PFSK-1 (cell line): ENCODE results near the gene ARG1.

Experiments
- FOXP2 ChIP-seq: optimal IDR thresholded peaks from 2 replicates; pipeline ENCODE3; 2011; ENCODE audit warnings: borderline replicate concordance, control low read depth, inconsistent platforms; ENCODE audit not compliant: insufficient read depth; ENCODE audit errors: extremely low read length, extremely low read depth
- POLR2AphosphoS5 ChIP-seq: IDR thresholded peaks from 2 replicates; pipeline ENCODE4 v1.6.1; 2012; ENCODE audit warnings: low read depth, mild to moderate bottlenecking, control low read depth, low read length, moderate library complexity
- REST ChIP-seq, 2 experiments: IDR thresholded peaks; 2 replicates each; pipeline versions ENCODE4 v1.6.1 to v1.8.0; 2011 to 2012; ENCODE audit warnings: low read depth in 2 of 2, low read length in 2 of 2, control low read depth in 1 of 2, inconsistent platforms in 1 of 2, mild to moderate bottlenecking in 1 of 2, moderate library complexity in 1 of 2; ENCODE audit not compliant: insufficient read depth in 1 of 2
- SIN3A ChIP-seq: IDR thresholded peaks from 2 replicates; pipeline ENCODE4 v1.6.1; 2012; ENCODE audit warnings: mild to moderate bottlenecking, low read length, moderate library complexity, borderline replicate concordance; ENCODE audit not compliant: insufficient read depth
- TAF1 ChIP-seq: IDR thresholded peaks from 2 replicates; pipeline ENCODE4 v1.6.1; 2012; ENCODE audit warnings: low read length, control low read depth, borderline replicate concordance; ENCODE audit not compliant: insufficient read depth

ARG1 gene

GRCh38 chr6:131547488-131547887, 25.5 kb upstream of the ARG1 start:
- no peak for TF ChIP-seq FOXP2
- TF ChIP-seq SIN3A = no peak
- TF ChIP-seq TAF1 = no peak
- TF ChIP-seq POLR2AphosphoS5 = no peak
- TF ChIP-seq REST (IDR thresholded peaks at IDR 0.05; ENCODE audit: insufficient read depth in 1 of 2, low read depth in 2 of 2, low read length in 2 of 2) = no peak

- TF ChIP-seq TAF1 (no peak), SIN3A (no peak), REST (IDR thresholded peaks at IDR 0.05; ENCODE audit: insufficient read depth in 1 of 2, low read depth in 2 of 2, low read length in 2 of 2) (no peak), FOXP2 (no peak), POLR2AphosphoS5 (no peak)
Measured at GRCh38 chr6:131548441-131548840, 24.6 kb upstream of the ARG1 start.

GRCh38 chr6:131549811-131550210, 23.2 kb upstream of the ARG1 start:
- TF ChIP-seq FOXP2 (no peak), TAF1 (no peak), SIN3A (no peak), REST (IDR thresholded peaks at IDR 0.05; ENCODE audit: insufficient read depth in 1 of 2, low read depth in 2 of 2, low read length in 2 of 2) (no peak), POLR2AphosphoS5 (no peak)

- no peak for TF ChIP-seq TAF1
- TF ChIP-seq REST (IDR thresholded peaks at IDR 0.05; ENCODE audit: insufficient read depth in 1 of 2, low read depth in 2 of 2, low read length in 2 of 2) = no peak
- no peak for TF ChIP-seq POLR2AphosphoS5
- TF ChIP-seq FOXP2 = no peak
- no peak for TF ChIP-seq SIN3A
Measured at GRCh38 chr6:131551902-131552301, 21.1 kb upstream of the ARG1 start.

- TF ChIP-seq POLR2AphosphoS5 (no peak), REST (IDR thresholded peaks at IDR 0.05; ENCODE audit: insufficient read depth in 1 of 2, low read depth in 2 of 2, low read length in 2 of 2) (no peak), SIN3A (no peak), TAF1 (no peak), FOXP2 (no peak)
Measured at GRCh38 chr6:131552572-131552971, 20.5 kb upstream of the ARG1 start.
